ENCODE results near the gene ITIH4. TPM values are rescaled to one million over a fixed set of nuclear protein-coding genes. Genes with fewer than 3 reads are reported as not detected.

Gene ITIH4
- total and polyA plus RNA-seq, 9 of the 15 experiments (the other 6 are each of a cell fraction or from before 2014, with no cell fraction given): 0.09 to 0.62 (median 0.20) TPM; not detected in 6

DNA sequence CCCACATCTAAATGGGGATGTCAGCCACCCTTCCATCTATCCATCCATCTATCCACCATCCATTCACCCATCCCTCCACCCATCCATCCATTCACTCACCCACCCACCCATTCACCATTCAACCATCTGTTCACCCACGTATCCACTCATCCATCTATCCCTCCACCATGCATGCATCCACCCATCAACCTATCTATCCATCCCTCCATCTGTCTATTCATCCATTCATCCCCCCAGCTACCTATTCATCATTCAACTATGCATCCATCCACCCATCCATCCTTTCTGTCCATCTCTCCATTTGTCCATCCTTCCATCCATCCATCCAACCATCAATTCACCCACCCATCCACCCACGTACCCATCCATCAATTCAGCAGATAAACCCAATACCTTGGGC, 21.3 kb downstream of the ITIH4 start (continued):
- TF ChIP-seq, protein P1, sequence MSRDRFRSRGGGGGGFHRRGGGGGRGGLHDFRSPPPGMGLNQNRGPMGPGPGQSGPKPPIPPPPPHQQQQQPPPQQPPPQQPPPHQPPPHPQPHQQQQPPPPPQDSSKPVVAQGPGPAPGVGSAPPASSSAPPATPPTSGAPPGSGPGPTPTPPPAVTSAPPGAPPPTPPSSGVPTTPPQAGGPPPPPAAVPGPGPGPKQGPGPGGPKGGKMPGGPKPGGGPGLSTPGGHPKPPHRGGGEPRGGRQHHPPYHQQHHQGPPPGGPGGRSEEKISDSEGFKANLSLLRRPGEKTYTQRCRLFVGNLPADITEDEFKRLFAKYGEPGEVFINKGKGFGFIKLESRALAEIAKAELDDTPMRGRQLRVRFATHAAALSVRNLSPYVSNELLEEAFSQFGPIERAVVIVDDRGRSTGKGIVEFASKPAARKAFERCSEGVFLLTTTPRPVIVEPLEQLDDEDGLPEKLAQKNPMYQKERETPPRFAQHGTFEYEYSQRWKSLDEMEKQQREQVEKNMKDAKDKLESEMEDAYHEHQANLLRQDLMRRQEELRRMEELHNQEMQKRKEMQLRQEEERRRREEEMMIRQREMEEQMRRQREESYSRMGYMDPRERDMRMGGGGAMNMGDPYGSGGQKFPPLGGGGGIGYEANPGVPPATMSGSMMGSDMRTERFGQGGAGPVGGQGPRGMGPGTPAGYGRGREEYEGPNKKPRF (IDR thresholded peaks at IDR 0.05; ENCODE audit: low read depth, low read length): no peak
- TF ChIP-seq MTA3 (IDR thresholded peaks at IDR 0.05; ENCODE audit: borderline replicate concordance) (no peak), MEF2A (IDR thresholded peaks at IDR 0.05; ENCODE audit: control insufficient read depth, low read depth, low read length) (no peak)
- TF ChIP-seq, protein P2, sequence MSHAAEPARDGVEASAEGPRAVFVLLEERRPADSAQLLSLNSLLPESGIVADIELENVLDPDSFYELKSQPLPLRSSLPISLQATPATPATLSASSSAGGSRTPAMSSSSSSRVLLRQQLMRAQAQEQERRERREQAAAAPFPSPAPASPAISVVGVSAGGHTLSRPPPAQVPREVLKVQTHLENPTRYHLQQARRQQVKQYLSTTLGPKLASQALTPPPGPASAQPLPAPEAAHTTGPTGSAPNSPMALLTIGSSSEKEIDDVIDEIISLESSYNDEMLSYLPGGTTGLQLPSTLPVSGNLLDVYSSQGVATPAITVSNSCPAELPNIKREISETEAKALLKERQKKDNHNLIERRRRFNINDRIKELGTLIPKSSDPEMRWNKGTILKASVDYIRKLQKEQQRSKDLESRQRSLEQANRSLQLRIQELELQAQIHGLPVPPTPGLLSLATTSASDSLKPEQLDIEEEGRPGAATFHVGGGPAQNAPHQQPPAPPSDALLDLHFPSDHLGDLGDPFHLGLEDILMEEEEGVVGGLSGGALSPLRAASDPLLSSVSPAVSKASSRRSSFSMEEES (CRISPR knock-in tag; IDR thresholded peaks at IDR 0.05): no peak

DNA sequence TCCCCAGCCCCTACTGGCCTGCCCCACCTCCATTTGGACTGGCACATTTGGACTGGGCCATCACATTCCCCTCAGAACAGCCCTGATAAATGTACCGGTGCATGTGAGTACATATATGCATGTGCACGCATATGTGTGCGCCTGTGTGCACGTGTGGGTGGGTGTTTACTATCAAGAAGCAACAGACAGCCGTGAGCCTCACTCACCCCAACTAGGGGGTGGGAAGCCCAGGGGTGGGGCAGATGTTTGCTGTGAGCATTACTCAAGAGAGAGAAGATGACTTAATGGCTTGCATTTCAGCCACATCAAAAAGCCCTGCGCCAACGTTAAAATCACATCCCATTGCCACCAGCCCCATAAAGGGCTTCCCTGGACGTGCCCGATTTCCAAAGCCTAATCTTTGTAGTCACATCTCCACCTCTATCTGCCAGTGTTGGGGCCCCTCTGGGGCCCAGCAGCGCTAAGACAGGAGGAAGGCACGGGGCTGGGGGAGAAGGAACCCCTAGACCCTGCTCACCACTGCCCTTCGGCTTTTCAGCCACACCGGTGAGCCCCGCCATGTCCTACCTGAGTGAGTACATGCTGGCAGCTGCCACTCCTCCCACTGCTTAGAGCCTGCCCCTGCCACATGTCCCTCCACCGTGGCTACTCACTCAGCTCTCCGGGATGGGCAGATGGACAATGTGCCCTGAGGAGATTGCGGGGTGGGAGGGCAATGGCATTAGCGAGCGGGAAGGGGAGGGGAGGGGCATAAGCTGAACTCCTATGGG, 25.0 kb downstream of the ITIH4 start:
- H3K9ac ChIP-seq (ENCODE audit: insufficient read depth in 1 of 2, low read depth in 2 of 2, low read length in 2 of 2): no peak overlapping the region
- ChIA-PET CTCF (ENCODE audit: low intra/inter-chr PET ratio) (no interaction called here), POLR2A (no interaction called here)
- no peaks in the 10 kb centered on the region for H3K79me2 ChIP-seq (ENCODE audit: control insufficient read depth, insufficient read depth, low read length)
- WGBS (ENCODE audit: insufficient coverage, low coverage, missing lambda C conversion rate): 18% methylated on average over 9 of the region's 19 CpGs
- H3K4me1 ChIP-seq (replicated peaks in 1 of 2; ENCODE audit: control insufficient read depth in 2 of 2, insufficient read depth in 2 of 2, low read length in 2 of 2): peaks cover 0 to 4% of the 10 kb centered on the region in 2 experiments; a peak in 2 of 5 replicates
- H3K9me1 ChIP-seq (ENCODE audit: control insufficient read depth, insufficient read depth, low read length): no peaks in the 10 kb centered on the region
- DNase-seq (ENCODE audit: extremely low read depth in 1 of 4, low spot score in 3 of 4) (peak in 3 of 4 experiments; percentile 19 to 33 (median 32)), FAIRE-seq (no peak), ATAC-seq (peak; percentile 39; the same call in 2 of the 3 replicates)
- H4K20me1 ChIP-seq (replicated peaks; ENCODE audit: control insufficient read depth, insufficient read depth, low read length): no peaks in the 10 kb centered on the region
- no peak overlapping the region for H3K4me2 ChIP-seq (ENCODE audit: insufficient read depth, low read length)
- H3K4me3 ChIP-seq: no peak overlapping the region
- in situ Hi-C loops (cut with MboI) (no loop called here), intact Hi-C loops (cut with micrococcal nuclease) (no loop called here)
- BruUV-seq (replicated peaks): no TSS peak
- no peaks in the 10 kb centered on the region for H3K9me3 ChIP-seq (replicated peaks; ENCODE audit: control insufficient read depth, insufficient read depth, low read depth, low read length)
- H2AFZ ChIP-seq (ENCODE audit: low read depth, low read length): no peak overlapping the region
- H3K36me3 ChIP-seq (ENCODE audit: control insufficient read depth, insufficient read depth, low read length): no peaks in the 10 kb centered on the region
- H3K27ac ChIP-seq (ENCODE audit: extremely low read depth, low read depth, low read length): no peak overlapping the region
- no peak for TF ChIP-seq ZNF140 (CRISPR knock-in tag; IDR thresholded peaks at IDR 0.05)
- TF ChIP-seq BHLHE40 (IDR thresholded peaks at IDR 0.05; ENCODE audit: low read length): peak; percentile 57
- TF ChIP-seq ZNF79 (CRISPR knock-in tag; IDR thresholded peaks at IDR 0.05; ENCODE audit: low read depth): no peak
- peaks cover 0 to 4% of the 10 kb centered on the region in 2 experiments; a peak in 2 of 5 replicates for H3K27me3 ChIP-seq (ENCODE audit: control insufficient read depth in 2 of 2, insufficient read depth in 2 of 2, low read length in 2 of 2)

Measured in K562 (cell line).